Measurements from ENCODE around the gene PLIN5.

GRCh38 chr19:4531562-4532165 is 3.4 kb downstream of the PLIN5 start:
- TF ChIP-seq CTCF (IDR thresholded peaks at IDR 0.05) (no peak), EP300 (IDR thresholded peaks at IDR 0.05) (no peak), POLR2A (IDR thresholded peaks at IDR 0.05) (no peak)
